IPS-NIHi7 (cell line): ENCODE results near the gene TMEM169.

Experiments
- DNase-seq: peaks from one replicate; pipeline ENCODE4 v3.0.0; 2012; ENCODE audit warnings: mixed read lengths; ENCODE audit errors: extremely low spot score

TMEM169 gene

GRCh38 chr2:216104691-216105090 is 23.0 kb downstream of the TMEM169 start:
- DNase-seq = no peak

- no peak for DNase-seq
Measured at GRCh38 chr2:216107320-216107719, 25.6 kb downstream of the TMEM169 start.

- DNase-seq = peak; percentile 56
Measured at GRCh38 chr2:216107760-216108159, 26.0 kb downstream of the TMEM169 start.

GRCh38 chr2:216108310-216108966 is 26.7 kb downstream of the TMEM169 start:
- peak; percentile 22 for DNase-seq

- peak; percentile 92 for DNase-seq
Measured at GRCh38 chr2:216108967-216109921, 27.5 kb downstream of the TMEM169 start, which contains the start of gene XRCC5. XRCC5 (plus strand) TSS chr2:216109348; CDS start chr2:216109437, 89 bp downstream.

GRCh38 chr2:216109962-216110614 is 28.4 kb downstream of the TMEM169 start:
- no peak for DNase-seq

- no peak for DNase-seq
Measured at GRCh38 chr2:216110620-216111019, 28.9 kb downstream of the TMEM169 start.

GRCh38 chr2:216111122-216111521 is 29.4 kb downstream of the TMEM169 start:
- no peak for DNase-seq

- no peak for DNase-seq
Measured at GRCh38 chr2:216112926-216113325, 31.2 kb downstream of the TMEM169 start.

- DNase-seq = no peak
Measured at GRCh38 chr2:216113572-216113971, 31.9 kb downstream of the TMEM169 start.

- DNase-seq = no peak
Measured at GRCh38 chr2:216114382-216114713, 32.6 kb downstream of the TMEM169 start.

- DNase-seq = peak; percentile 98
Measured at GRCh38 chr2:216114714-216115531, 33.2 kb downstream of the TMEM169 start.

GRCh38 chr2:216116418-216116817 is 34.7 kb downstream of the TMEM169 start:
- DNase-seq = no peak

- DNase-seq = no peak
Measured at GRCh38 chr2:216117561-216118340, 36.0 kb downstream of the TMEM169 start.

GRCh38 chr2:216118474-216118873 is 36.8 kb downstream of the TMEM169 start:
- no peak for DNase-seq

GRCh38 chr2:216119146-216119545 is 37.4 kb downstream of the TMEM169 start:
- DNase-seq = no peak

- DNase-seq = no peak
Measured at GRCh38 chr2:216119986-216120385, 38.3 kb downstream of the TMEM169 start.

- DNase-seq = no peak
Measured at GRCh38 chr2:216121255-216121654, 39.5 kb downstream of the TMEM169 start.

GRCh38 chr2:216126943-216127342 is 45.2 kb downstream of the TMEM169 start:
- no peak for DNase-seq

GRCh38 chr2:216130346-216130971 is 48.7 kb downstream of the TMEM169 start:
- DNase-seq = no peak
